GM18508 (cell line): ENCODE results near the gene TMEM80.
"Not testable (repeated sequence)": the region's sequence is repeated elsewhere in the genome, so short reads cannot be mapped to it uniquely, and the experiment has no call there.

ENCODE experiments used
- ATAC-seq: cut with Tn5 transposase; IDR thresholded peaks from one replicate; pipeline ENCODE4 v1.9.1; 2021; ENCODE audit warnings: moderate number of reproducible peaks; ENCODE audit not compliant: insufficient read depth, unreplicated experiment

TMEM80 gene

GRCh38 chr11:695538-696248 lies at the start of gene TMEM80:
TSS of gene TMEM80 (plus strand) at chr11:695816. CDS start at chr11:695828, 12 bp downstream.
- ATAC-seq: peak; percentile 51

GRCh38 chr11:646214-646613 lies 49.4 kb upstream of the TMEM80 start:
- no peak for ATAC-seq

GRCh38 chr11:647672-648158 lies 47.9 kb upstream of the TMEM80 start:
- ATAC-seq: not testable (repeated sequence)

GRCh38 chr11:650482-650881 lies 45.1 kb upstream of the TMEM80 start:
- ATAC-seq: no peak

- ATAC-seq: not testable (repeated sequence)
Measured at GRCh38 chr11:653136-653535, 42.5 kb upstream of the TMEM80 start.

GRCh38 chr11:653837-654236 lies 41.8 kb upstream of the TMEM80 start:
- ATAC-seq: no peak

GRCh38 chr11:654444-654843 lies 41.2 kb upstream of the TMEM80 start:
- not testable (repeated sequence) for ATAC-seq

- ATAC-seq: no peak
Measured at GRCh38 chr11:655036-655726, 40.4 kb upstream of the TMEM80 start.

GRCh38 chr11:656426-656825 lies 39.2 kb upstream of the TMEM80 start:
- ATAC-seq: no peak

GRCh38 chr11:656866-657265 lies 38.8 kb upstream of the TMEM80 start:
- no peak for ATAC-seq

GRCh38 chr11:657691-658126 lies 37.9 kb upstream of the TMEM80 start:
- ATAC-seq: no peak

- no peak for ATAC-seq
Measured at GRCh38 chr11:659532-660085, 36.0 kb upstream of the TMEM80 start.

GRCh38 chr11:660281-660680 lies 35.3 kb upstream of the TMEM80 start:
- no peak for ATAC-seq

GRCh38 chr11:660681-661444 lies 34.8 kb upstream of the TMEM80 start:
- no peak for ATAC-seq

GRCh38 chr11:662689-663274 lies 32.8 kb upstream of the TMEM80 start:
- no peak for ATAC-seq

- no peak for ATAC-seq
Measured at GRCh38 chr11:665062-665703, 30.4 kb upstream of the TMEM80 start.

GRCh38 chr11:665704-666281 lies 29.8 kb upstream of the TMEM80 start:
- no peak for ATAC-seq

GRCh38 chr11:673866-674265 lies 21.8 kb upstream of the TMEM80 start:
- ATAC-seq: no peak

GRCh38 chr11:674406-674805 lies 21.2 kb upstream of the TMEM80 start:
- no peak for ATAC-seq
